Epithelial cell of proximal tubule (primary cell): ENCODE data around the gene CLDN14. TPM values are rescaled to one million over a fixed set of nuclear protein-coding genes. Genes with fewer than 3 reads are reported as not detected.

ENCODE experiments used
- DNase-seq: peaks from one replicate; pipeline ENCODE4 v3.0.0-alpha.2; 2011; ENCODE audit warnings: low read depth
- H3K4me3 ChIP-seq: 2 replicates; pipeline ENCODE4 v1.5.1; 2011; ENCODE audit warnings: low read depth, mild to moderate bottlenecking, low read length
- CTCF ChIP-seq: conservative IDR thresholded peaks from 2 replicates; pipeline ENCODE4 v1.5.1; 2012; ENCODE audit warnings: low read depth, mild to moderate bottlenecking, low read length
- total RNA-seq: library from RNA; depleted of rRNA; stranded (reverse); fragments of >200 nt; gene quantifications from 2 replicates; pipeline ENCODE4 v1.2.3, GENCODE V29; 2015

Gene CLDN14
- total RNA-seq, 1 donor from 2014 or later, result 5.1 TPM

- no peak overlapping the region for H3K4me3 ChIP-seq
- TF ChIP-seq CTCF, result no peak
- DNase-seq, result no peak
These were observed 31.0 kb upstream of the CLDN14 start for GRCh38 chr21:36510911-36511310.

GRCh38 chr21:36509973-36510664, 30.2 kb upstream of the CLDN14 start:
- DNase-seq, result no peak
- TF ChIP-seq CTCF, result no peak
- no peak overlapping the region for H3K4me3 ChIP-seq

- DNase-seq, result no peak
- TF ChIP-seq CTCF, result no peak
- no peak overlapping the region for H3K4me3 ChIP-seq
These were observed 29.0 kb upstream of the CLDN14 start for GRCh38 chr21:36508948-36509347.

- no peak for DNase-seq
- no peak for TF ChIP-seq CTCF
- no peak overlapping the region for H3K4me3 ChIP-seq
These were observed 27.6 kb upstream of the CLDN14 start for GRCh38 chr21:36507397-36508018.

GRCh38 chr21:36506482-36506881, 26.6 kb upstream of the CLDN14 start:
- no peak overlapping the region for H3K4me3 ChIP-seq
- TF ChIP-seq CTCF, result no peak
- DNase-seq, result no peak

- peak; percentile 89 for TF ChIP-seq CTCF
- H3K4me3 ChIP-seq, result no peak overlapping the region
- peak; percentile 4 for DNase-seq
These were observed 24.4 kb upstream of the CLDN14 start for GRCh38 chr21:36504067-36505058.
